Germinal center (tissue), 1 donor: ENCODE measurements around the gene KDM3A.

Source experiments
- DNase-seq: peaks from one replicate; pipeline ENCODE4 v3.0.0; 2012; ENCODE audit warnings: mixed read lengths, low spot score

KDM3A gene

GRCh38 chr2:86440631-86441391 lies at the start of gene KDM3A:
Gene KDM3A, plus strand, starts transcription at chr2:86441371. Its CDS starts 677 bp downstream, at chr2:86442048.
- DNase-seq = peak; percentile 95

- no peak for DNase-seq
These were observed 48.2 kb upstream of the KDM3A start for GRCh38 chr2:86392873-86393518.

GRCh38 chr2:86393521-86394491 lies 47.4 kb upstream of the KDM3A start:
- DNase-seq = no peak

GRCh38 chr2:86396291-86396785 lies 44.8 kb upstream of the KDM3A start:
- DNase-seq = peak; percentile 44

- peak; percentile 78 for DNase-seq
These were observed 43.2 kb upstream of the KDM3A start for GRCh38 chr2:86397986-86398385.

GRCh38 chr2:86398500-86399474 lies 42.4 kb upstream of the KDM3A start:
- no peak for DNase-seq

GRCh38 chr2:86400321-86400720 lies 40.9 kb upstream of the KDM3A start:
- no peak for DNase-seq

GRCh38 chr2:86410581-86410980 lies 30.6 kb upstream of the KDM3A start:
- no peak for DNase-seq

- no peak for DNase-seq
These were observed 29.8 kb upstream of the KDM3A start for GRCh38 chr2:86411396-86411795.

- no peak for DNase-seq
These were observed 29.2 kb upstream of the KDM3A start for GRCh38 chr2:86412007-86412406.

GRCh38 chr2:86413296-86414094 lies 27.7 kb upstream of the KDM3A start:
- no peak for DNase-seq

- no peak for DNase-seq
These were observed 26.2 kb upstream of the KDM3A start for GRCh38 chr2:86414996-86415395.

- no peak for DNase-seq
These were observed 25.0 kb upstream of the KDM3A start for GRCh38 chr2:86416146-86416545.

- no peak for DNase-seq
These were observed 23.2 kb upstream of the KDM3A start for GRCh38 chr2:86417961-86418360.

- DNase-seq = no peak
These were observed 20.3 kb upstream of the KDM3A start for GRCh38 chr2:86420913-86421312.

GRCh38 chr2:86426271-86426670 lies 14.9 kb upstream of the KDM3A start:
- DNase-seq = no peak

- no peak for DNase-seq
These were observed 11.8 kb upstream of the KDM3A start for GRCh38 chr2:86429335-86429734.

- no peak for DNase-seq
These were observed 10.8 kb upstream of the KDM3A start for GRCh38 chr2:86430368-86430767.

- no peak for DNase-seq
These were observed 8.0 kb upstream of the KDM3A start for GRCh38 chr2:86433137-86433536.

- no peak for DNase-seq
These were observed 6.9 kb upstream of the KDM3A start for GRCh38 chr2:86434290-86434689.
